GM18909 (cell line): ENCODE data around the gene GINS2.

ENCODE experiments used
- ATAC-seq: cut with Tn5 transposase; IDR thresholded peaks from one replicate; pipeline ENCODE4 v1.9.1; 2021; ENCODE audit warnings: mild to moderate bottlenecking; ENCODE audit not compliant: unreplicated experiment, poor library complexity

Gene GINS2

DNA sequence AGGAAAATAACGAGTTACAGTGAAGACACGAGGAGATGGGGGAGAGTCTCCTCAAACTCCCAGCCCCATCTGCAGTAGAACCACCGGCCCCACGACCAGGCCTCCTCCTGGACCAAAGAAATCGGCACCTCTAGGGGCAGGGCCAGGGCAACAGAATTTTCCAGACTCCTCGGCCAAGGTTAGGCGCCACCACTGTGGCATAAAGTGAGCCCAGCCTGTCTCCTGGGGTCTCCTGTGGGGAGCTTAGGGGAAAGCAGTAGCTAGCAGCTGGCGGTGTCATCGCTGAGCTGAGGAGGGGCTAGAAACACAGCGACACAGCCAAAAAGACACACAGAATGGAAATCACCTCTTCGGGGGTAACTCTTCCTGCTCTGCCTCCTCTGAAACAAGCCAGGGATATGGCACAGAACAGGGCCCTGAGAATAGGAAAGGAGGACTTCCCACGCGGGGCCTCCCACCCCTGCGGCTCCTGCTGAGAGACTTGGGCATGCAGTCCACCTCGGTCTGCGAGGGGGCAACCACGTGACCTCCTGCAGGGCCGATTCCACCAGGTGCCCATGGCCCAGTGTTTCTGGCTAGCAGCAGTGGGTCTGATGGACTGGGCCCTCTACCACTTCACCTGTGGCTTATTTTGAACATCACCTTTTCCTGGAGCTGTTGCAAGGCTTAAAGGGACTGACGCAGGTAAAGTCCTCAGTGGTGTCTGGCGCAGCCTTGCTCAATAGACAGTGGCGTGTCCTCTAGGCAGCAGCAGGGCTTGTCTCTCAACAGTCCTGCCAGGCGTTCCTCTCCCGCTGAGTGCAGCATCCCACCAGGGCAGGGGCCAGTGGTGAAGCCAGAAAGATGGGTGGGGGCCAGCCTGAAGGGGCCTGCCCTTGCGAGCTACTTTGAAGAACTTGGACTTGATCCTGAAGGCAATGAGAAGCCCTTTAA, 6.7 kb upstream of the GINS2 start:
- ATAC-seq, result no peak

DNA sequence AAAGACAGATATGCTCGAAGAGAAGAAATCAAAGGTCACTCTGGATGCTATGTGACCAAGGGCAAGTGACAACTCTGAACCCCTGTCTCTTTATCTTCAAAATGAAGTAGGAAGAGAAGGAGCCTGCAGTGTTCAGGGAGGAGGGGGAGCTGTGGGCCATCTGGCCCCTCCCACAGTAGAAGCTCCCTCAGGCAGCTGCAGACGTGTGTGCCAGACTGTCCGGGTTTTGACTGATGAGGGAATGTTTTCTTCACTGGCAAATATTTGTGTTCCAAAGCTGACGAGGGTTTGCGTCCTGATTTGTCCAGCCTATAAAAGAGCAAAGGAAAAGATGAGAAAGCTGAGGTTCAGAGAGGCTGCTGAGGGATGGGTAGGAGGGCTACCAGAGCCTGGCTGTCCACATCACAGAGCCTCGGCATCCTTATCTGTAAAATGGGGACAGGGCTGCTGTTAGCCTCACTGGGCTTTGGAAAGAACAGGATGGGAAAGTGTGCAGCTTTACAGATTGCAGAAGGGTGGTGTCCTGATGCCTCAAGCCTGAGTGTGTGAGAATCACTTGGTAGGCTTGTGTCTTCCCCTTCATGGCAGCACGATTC, 1.8 kb upstream of the GINS2 start:
- no peak for ATAC-seq

DNA sequence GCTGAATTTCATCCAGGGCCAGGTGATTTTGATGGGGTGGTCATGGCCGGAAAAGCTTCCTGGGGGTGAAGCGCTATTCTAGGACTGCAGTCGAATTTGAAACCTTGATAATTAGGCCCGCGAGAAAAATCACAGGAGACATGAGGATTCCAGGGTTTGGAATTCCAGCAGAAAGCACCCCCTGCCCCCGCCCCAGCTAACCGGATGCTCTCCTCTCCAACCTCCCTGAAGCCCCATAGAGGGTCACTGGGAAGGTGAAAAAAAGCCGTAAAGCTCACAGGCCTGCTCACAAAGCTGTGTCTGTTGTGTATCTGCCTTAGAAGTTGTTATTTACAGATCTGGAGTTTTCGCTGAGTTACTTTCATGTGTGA, 1.2 kb upstream of the GINS2 start:
- no peak for ATAC-seq

DNA sequence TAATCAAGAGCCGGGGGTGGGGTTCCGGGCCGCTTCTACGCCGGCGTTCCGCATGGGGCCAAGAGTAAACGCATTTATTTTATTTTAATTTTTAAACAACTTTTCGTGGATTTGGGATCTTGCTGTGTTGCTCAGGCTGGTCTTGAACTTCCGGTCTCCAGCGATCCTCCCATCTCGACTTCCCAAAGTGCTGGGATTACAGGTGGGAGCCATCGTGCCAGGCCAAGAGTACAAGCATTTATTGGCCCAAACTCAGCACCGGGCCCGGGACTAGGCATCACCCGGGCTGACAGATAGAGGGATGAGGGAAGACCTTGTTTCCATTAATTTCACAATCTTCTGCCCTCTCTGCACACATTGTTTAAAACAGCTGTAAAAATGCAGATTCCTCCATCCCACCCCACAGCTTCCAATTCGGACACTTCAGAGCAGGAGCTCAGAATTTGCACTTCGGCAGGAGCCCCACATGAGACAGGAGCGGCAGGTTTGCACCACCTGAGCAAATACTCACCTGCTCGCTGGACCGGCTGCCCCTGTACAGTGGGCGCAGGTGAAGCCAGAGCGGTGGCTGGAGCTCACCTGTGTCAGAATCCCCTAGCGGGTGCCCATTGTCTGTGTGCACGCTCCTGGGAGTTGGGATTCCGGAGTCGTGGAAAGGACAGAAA, 663 bp upstream of the GINS2 start:
- ATAC-seq, result no peak

DNA sequence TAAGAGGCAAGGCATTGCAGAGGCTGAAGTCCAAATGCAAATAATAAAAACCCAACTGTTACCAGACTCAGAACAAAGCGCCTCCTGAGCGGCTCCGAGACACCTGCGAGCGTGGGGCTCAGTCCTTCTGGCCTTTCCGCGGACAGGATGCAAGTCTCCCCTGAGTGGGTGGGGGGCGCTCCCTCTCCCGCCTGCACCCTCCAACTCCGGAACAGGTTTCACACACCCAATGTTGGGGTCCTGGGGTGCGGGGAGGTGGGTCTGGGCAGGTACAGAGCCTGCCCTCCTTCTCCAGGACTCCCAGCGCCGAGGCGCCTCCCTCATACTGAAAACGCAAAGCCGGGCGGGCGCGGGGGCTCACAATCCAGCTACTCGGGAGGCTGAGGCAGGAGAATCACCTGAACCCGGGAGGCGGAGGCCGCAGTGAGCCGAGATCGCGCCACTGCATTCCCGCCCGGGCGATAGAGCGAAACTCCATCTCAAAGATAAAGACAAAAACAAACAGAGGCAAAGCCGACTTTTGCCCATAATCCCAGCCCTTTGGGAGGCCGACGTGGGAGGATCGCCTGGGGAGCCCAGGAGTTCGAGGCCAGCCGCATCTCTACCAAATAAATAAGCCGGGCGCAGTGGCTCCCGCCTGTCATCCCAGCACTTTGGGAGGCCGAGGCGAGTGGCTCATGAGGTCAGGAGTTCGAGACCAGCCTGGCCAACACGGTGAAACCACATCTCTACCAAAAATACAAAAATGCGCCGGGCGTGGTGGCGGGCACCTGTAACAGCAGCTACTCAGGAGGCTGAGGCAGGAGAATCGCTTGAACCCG, 893 bp downstream of the GINS2 start:
- peak; percentile 2 for ATAC-seq

DNA sequence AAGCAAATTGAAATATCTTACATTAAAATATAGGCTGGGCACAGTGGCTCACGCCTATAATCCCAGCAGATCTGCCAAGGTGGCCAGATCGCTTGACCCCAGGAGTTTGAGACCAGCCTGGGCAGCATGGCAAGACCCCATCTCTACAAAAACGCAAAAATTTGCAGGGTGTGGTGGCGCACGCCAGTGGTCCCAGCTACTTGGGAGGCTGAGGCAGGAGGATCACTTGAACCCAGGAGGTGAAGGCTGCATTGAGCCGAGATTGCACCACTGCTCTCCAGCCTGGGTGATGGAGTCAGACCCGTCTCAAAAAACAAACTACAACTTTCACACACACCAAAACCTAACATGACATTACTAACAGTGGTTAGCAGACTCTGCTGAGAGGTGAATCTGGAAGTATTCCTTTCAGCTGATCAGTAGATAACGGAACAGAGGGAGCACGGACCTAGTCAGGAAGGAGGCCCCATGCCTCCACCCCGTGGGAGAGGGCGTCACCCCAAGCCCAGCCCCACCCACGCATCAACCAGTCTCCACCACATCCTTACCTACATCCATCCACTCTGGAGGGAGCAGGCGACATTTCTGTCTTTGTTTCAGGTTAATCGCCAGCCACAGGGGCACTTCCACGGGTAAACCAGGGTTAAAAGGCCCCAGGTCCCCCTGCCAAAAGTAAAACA, 1.7 kb downstream of the GINS2 start:
- no peak for ATAC-seq

DNA sequence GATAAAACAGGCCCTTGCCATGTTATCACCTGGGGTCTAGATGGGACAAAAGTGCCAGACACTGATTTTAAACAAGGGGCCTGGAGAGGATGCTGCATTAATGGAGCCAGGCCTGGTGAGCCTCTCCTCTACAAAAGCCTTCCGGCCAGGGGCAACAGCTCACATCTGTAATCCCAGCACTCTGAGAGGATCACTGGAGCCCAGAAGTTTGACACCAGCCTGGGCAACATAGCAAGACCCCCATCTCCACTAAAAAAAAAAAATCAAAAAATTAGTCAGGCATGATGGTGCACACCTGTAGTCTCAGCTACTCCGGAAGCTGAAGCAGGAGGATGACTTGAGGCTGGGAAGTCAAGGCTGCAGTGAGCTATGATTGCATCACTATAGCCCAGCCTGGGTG, 3.5 kb downstream of the GINS2 start:
- no peak for ATAC-seq

DNA sequence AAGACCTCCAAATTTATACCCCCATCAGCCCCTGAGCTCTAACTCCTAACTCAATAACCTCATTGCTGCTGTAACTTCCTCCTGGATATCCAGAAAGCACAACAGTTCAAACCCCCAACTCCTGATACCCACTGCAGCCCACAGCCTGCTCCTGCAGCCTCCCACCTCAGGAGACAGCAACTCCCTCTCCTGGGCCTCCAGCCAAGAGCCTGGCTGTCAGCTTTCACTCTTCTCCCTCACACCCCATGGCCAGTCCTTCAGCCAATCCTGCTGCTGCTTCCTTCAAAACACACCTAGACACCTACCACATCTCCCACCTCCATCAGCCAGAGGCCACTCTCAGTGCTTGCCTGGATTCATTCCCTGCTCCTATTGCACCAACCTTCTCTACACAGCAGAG, 5.4 kb downstream of the GINS2 start:
- ATAC-seq, result no peak

DNA sequence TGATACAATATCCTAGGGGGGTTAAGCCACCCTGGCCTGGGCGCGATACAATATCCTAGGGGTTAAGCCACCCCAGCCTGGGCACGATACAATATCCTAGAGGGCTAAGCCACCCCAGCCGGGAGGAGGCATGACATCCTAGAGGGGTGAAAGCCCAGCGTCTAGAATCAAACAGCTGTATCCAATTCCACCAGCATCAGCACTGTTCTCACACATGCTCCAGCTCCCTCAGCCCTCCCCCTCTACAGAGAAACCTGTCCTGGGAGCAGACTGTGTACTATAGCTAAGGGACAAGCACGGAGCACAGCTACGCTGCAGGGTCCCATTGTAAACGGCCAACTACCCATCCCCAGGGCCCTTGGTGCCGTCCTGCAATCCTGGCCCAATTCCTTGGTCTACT, 6.2 kb downstream of the GINS2 start:
- ATAC-seq, result no peak

DNA sequence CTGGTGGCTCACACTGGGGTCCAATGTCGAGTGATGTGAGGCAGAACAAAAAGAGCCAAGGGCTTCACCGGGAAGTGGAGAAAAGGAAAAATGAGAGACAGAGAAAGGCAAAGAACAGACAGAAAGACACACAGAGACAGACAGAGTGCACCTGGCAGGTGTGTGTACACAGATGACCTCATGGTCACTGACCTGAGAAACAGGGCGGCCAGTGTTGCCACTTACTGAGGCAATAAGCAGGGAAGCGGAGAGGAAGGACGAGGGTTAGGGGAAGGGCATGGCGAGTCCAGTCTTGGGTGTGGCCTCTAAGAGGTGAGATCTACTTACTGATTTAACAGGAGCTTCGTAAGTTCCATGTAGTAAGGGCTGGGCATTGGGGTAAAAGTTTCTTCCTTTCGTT, 7.5 kb downstream of the GINS2 start:
- ATAC-seq, result no peak

DNA sequence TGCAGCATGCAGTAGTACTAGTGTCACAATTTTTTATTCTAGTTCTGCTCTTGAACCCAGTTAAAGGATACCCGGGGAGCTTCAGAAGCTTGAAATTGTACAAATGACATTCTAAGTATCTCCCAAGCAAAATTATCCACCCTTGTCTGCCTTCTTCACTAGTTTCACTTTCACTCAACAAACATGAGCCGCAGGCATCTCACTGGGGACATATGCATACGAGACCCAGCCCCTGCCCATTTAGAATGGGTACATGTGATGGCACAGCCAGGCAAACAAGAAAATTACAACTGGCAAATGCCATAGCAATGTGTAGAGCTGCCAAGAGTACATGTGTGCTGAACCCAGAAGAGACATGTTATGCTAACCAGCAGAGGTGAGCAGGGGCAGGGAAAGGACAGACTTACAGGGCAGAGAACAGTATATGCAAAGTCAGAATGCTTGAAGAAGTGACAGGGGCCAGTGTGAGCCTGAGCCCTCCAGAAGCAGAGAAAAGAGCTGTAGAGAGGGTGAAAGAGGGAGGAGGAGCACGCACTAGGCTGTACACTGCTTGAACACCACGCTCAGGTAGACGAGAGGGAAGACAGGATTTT, 8.3 kb downstream of the GINS2 start:
- ATAC-seq, result no peak

DNA sequence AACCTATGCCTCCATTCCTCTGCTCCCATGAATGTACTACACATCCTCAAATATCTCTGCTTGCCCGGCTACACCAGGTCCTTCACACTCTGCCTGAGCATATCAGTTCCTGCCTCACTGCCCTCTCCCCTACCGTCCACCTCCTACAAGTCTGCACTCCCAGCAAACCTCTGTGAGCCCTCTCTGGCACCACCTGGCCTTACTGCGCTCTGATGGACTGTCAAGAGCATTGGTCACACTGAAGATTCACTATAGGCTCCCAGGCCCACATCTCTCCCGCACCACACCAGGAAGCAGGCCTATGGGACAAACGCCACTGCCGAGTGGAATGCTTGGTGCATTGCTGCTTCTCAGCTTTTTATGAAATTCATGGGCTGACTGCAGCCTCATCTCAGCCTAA, 8.9 kb downstream of the GINS2 start:
- ATAC-seq, result no peak

DNA sequence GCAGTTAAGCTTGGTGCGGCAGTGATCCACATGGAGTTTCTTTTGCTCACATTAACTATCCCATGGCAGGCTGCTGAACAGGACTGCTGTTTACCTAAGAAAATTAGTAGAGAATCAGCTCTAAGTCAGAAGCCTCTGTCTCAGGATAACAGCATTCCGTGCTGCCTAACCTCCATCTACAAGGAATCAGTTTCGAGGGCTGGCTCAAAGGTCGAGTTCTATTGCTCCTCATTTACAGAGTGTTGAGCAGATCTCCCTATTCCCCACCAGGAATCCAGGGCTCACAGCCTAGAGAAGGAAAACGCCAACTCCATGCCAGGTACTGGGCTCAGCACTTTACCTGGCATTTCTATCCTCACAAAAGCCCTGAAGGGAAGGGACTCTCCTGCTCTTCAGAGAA, 9.9 kb downstream of the GINS2 start:
- ATAC-seq, result no peak

DNA sequence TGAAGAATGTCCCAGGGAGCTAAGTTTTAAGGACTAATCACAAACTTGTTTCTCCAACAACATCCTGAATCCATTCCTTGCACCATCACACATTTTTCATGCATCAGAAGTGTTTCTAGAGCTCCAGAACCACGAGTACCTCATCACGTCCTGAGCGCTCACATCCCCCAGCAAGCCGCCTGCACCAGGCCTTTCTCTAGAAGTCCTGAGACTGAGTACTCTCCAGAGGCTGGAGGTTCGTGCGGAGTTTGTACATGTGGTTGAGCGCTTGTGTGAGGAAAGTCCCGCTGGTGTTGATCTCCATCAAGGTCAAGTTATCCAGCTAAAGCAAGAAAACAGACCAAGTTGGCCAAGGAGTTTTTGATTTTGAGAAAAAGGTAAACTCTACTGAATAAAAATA, 10.7 kb downstream of the GINS2 start:
- no peak for ATAC-seq

DNA sequence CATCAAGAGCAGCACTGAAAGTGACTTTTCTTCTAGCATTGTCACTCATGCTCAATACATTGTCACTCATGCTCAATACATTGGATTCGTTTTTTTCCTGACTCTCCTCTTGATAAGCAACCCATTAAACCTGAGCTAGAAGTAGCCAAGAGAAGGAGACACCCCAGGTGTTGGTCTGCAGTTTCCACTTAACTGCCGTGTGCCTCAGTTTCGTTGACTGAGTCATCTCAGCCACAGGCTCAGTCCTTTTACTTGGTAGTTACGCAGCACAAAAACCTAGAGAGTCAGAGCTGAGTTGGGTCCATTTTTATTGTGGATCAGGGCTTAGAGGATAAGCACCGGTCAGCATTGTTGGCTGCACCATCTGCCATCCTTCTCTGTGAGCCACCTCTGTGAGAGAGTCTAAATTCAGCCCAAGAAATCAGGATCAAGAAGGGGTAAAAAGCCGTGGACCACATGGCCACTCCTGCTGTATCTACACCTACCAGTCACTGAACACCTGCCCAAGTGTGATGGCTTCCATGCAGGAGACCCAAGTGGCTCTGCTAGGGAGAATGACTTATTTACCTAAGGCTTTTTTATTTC, 11.3 kb downstream of the GINS2 start:
- no peak for ATAC-seq

DNA sequence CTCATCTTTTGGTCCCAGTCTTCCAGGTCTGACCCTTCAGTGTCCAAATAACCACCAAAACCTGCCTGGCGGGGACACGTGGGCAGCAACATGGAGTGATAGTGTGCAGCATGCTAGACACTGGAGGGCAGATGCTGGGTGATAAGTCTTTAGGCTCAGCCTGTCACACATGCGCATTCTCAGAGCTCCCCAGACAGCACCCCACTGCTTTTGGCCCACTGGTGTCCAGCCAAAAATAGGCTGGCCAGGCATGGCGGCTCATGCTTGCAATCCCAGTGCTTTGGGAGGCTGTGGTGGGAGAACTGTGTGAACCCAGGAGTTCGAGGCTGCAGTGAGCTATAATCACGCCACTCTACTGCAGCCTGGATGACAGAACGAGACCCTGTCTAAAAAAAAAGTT, 12.3 kb downstream of the GINS2 start:
- ATAC-seq, result no peak

DNA sequence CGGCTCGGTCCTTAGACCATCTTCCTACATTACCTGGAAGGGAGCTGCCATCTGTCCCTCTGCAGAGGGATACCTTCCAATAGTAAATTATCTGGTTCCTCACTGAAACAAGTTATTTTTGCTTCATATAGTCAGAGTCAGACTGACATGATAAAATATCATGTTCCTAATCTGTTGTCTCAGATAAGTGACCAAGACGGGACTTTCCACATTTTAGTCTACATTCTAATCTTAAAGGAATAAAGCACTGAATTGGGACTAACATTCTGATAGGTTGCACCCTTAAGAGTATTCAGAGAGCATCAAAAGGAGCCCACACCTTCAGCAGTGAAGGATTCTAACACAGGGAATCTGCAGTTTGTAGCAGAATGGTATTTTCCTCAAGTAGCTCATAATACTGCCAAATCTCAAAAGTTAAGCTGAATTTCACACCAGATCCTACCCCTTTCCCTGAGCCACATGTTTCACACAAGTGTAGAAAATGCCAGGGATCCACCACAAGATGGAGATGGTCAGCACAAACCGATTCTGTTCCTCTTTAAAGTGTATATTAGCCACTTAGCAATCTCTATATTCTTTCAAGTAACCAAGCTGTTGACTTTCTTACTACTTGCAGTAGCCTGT, 13.4 kb downstream of the GINS2 start:
- no peak for ATAC-seq

DNA sequence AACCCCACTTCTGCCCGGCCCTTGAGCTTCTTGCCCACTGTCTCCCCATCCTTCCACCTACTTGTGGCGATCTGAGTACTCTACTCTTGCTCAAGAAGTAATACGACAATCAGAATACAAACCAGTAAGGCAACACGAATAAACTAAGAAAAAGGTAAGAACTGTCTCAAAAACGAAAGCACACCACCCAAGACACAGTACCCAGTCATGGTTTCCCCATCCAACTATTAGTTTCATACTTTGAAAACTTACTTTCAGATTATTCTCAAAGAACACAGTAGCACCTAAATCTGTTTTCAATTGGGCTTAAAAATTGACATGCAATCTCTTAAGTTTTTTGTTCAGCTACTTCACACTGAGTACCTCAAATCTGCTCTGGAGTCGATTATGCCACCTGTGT, 13.9 kb downstream of the GINS2 start:
- ATAC-seq, result no peak

DNA sequence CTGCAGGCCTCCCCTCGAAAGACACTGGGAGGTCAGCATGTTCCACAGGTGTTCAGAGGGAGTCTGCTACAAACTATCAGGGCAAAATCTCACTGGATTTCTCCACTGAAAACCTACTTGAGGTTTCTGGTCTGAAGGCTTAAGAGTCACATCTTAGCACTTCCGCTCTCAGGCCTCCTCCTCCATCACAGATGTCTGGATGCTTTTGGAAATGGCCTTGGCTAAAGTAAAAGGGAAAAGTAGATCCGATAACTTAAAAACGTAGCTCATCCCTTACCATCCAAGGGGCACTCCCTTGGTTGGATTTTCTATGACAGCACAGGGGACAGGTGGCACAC, 14.4 kb downstream of the GINS2 start:
- ATAC-seq, result no peak
